Stimulated activated naive B cell treated with anti-CD40 and anti-IgM and Interleukin-4, amounts not matched to agents 10 μg/mL and 1 μg/mL and 100 μg/mL, for 72 hours (primary cell): ENCODE measurements around the gene CFB.
"Not testable (repeated sequence)": the region's sequence is repeated elsewhere in the genome, so short reads cannot be mapped to it uniquely, and the experiment has no call there.

Experiments
- ATAC-seq, 2 donors: fragments of 150-1000 bp; cut with Tn5 transposase; replicated peaks; 2 replicates each; pipeline ENCODE4 v1.10.0; 2021; ENCODE audit warnings: moderate library complexity in 1 of 2
- DNase-seq: peaks from one replicate; pipeline ENCODE4 v3.0.0; 2021
- H3K27ac Mint-ChIP-seq: one replicate; pipeline ENCODE4 v1.8.0; 2022; ENCODE audit warnings: mild to moderate bottlenecking, mixed read lengths
- H3K27me3 Mint-ChIP-seq, 2 donors: one replicate each; pipeline ENCODE4 v1.8.0; 2022; ENCODE audit warnings: mixed read lengths in 2 of 2
- H3K36me3 Mint-ChIP-seq, 2 donors: one replicate each; pipeline ENCODE4 v1.8.0; 2022; ENCODE audit warnings: mixed read lengths in 2 of 2, mild to moderate bottlenecking in 1 of 2
- H3K4me1 Mint-ChIP-seq, 2 donors: one replicate each; pipeline ENCODE4 v1.8.0; 2022; ENCODE audit warnings: mixed read lengths in 2 of 2, mild to moderate bottlenecking in 1 of 2
- H3K4me3 Mint-ChIP-seq, 2 donors: one replicate each; pipeline ENCODE4 v1.8.0; 2022; ENCODE audit warnings: mild to moderate bottlenecking in 2 of 2, mixed read lengths in 2 of 2, moderate library complexity in 1 of 2
- H3K9me3 Mint-ChIP-seq, 2 donors: one replicate each; pipeline ENCODE4 v1.8.0; 2022; ENCODE audit warnings: mixed read lengths in 2 of 2, mild to moderate bottlenecking in 1 of 2

The CFB gene

GRCh38 chr6:31906122-31906521, 39.8 kb upstream of the CFB start:
- DNase-seq (no peak), ATAC-seq (no peak)
- H3K27ac Mint-ChIP-seq: no peak overlapping the region
- peaks cover 0 to 2% of the 10 kb centered on the region in 2 donors for H3K36me3 Mint-ChIP-seq
- H3K9me3 Mint-ChIP-seq: no peaks in the 10 kb centered on the region
- H3K4me1 Mint-ChIP-seq: peaks cover 7 to 12% of the 10 kb centered on the region in 2 donors
- no peak overlapping the region for H3K4me3 Mint-ChIP-seq
- H3K27me3 Mint-ChIP-seq: no peaks in the 10 kb centered on the region

GRCh38 chr6:31906727-31907126, 39.2 kb upstream of the CFB start:
- ATAC-seq, H3K4me3 Mint-ChIP-seq, H3K27me3 Mint-ChIP-seq: not testable (repeated sequence)

GRCh38 chr6:31907158-31907813, 38.6 kb upstream of the CFB start:
- Mint-ChIP-seq H3K4me1 (peaks cover 6 to 8% of the 10 kb centered on the region in 2 donors), H3K4me3 (no peak overlapping the region), H3K9me3 (no peaks in the 10 kb centered on the region), H3K36me3 (no peaks in the 10 kb centered on the region), H3K27me3 (peaks cover 2% of the 10 kb centered on the region in 2 donors), H3K27ac (no peak overlapping the region)
- DNase-seq (no peak), ATAC-seq (no peak)

More at GRCh38 chr6:31906727-31907126, 39.2 kb upstream of the CFB start:
- not testable (repeated sequence) for H3K36me3 Mint-ChIP-seq, DNase-seq, H3K4me1 Mint-ChIP-seq, H3K27ac Mint-ChIP-seq, H3K9me3 Mint-ChIP-seq

- not testable (repeated sequence) for H3K9me3 Mint-ChIP-seq, ATAC-seq, H3K4me1 Mint-ChIP-seq, DNase-seq, H3K27ac Mint-ChIP-seq, H3K36me3 Mint-ChIP-seq, H3K4me3 Mint-ChIP-seq, H3K27me3 Mint-ChIP-seq
Observed at GRCh38 chr6:31908255-31908654, 37.6 kb upstream of the CFB start.

GRCh38 chr6:31908791-31909190, 37.1 kb upstream of the CFB start:
- H3K4me3 Mint-ChIP-seq: no peak overlapping the region
- H3K27ac Mint-ChIP-seq: no peak overlapping the region
- DNase-seq: no peak
- peak; percentile 69 to 86 for ATAC-seq
- H3K27me3 Mint-ChIP-seq: peaks cover 4 to 5% of the 10 kb centered on the region in 2 donors
- H3K9me3 Mint-ChIP-seq: no peaks in the 10 kb centered on the region
- no peaks in the 10 kb centered on the region for H3K4me1 Mint-ChIP-seq
- no peaks in the 10 kb centered on the region for H3K36me3 Mint-ChIP-seq

GRCh38 chr6:31909298-31909697, 36.6 kb upstream of the CFB start:
- not testable (repeated sequence) for H3K4me1 Mint-ChIP-seq, ATAC-seq

GRCh38 chr6:31911826-31912585, 33.9 kb upstream of the CFB start:
- no peak overlapping the region for H3K4me3 Mint-ChIP-seq
- ATAC-seq (no peak), DNase-seq (no peak)
- peaks cover 4 to 12% of the 10 kb centered on the region in 2 donors for H3K27me3 Mint-ChIP-seq
- no peaks in the 10 kb centered on the region for H3K9me3 Mint-ChIP-seq
- peaks cover 0 to 7% of the 10 kb centered on the region in 2 donors for H3K4me1 Mint-ChIP-seq
- H3K27ac Mint-ChIP-seq: no peak overlapping the region
- H3K36me3 Mint-ChIP-seq: no peaks in the 10 kb centered on the region

More at GRCh38 chr6:31909298-31909697, 36.6 kb upstream of the CFB start:
- not testable (repeated sequence) for H3K27ac Mint-ChIP-seq, H3K27me3 Mint-ChIP-seq, DNase-seq, H3K36me3 Mint-ChIP-seq, H3K4me3 Mint-ChIP-seq, H3K9me3 Mint-ChIP-seq

GRCh38 chr6:31915351-31915750, 30.5 kb upstream of the CFB start:
- Mint-ChIP-seq H3K36me3 (no peaks in the 10 kb centered on the region), H3K27me3 (peaks cover 4 to 12% of the 10 kb centered on the region in 2 donors), H3K4me1 (peaks cover 0 to 7% of the 10 kb centered on the region in 2 donors), H3K27ac (no peak overlapping the region), H3K4me3 (no peak overlapping the region), H3K9me3 (no peaks in the 10 kb centered on the region)
- no peak for ATAC-seq
- no peak for DNase-seq

- H3K36me3 Mint-ChIP-seq: no peaks in the 10 kb centered on the region
- H3K9me3 Mint-ChIP-seq: no peaks in the 10 kb centered on the region
- no peak for DNase-seq
- H3K4me1 Mint-ChIP-seq: peaks cover 0 to 7% of the 10 kb centered on the region in 2 donors
- ATAC-seq: no peak
- no peak overlapping the region for H3K27ac Mint-ChIP-seq
- peaks cover 4 to 12% of the 10 kb centered on the region in 2 donors for H3K27me3 Mint-ChIP-seq
- H3K4me3 Mint-ChIP-seq: no peak overlapping the region
Observed at GRCh38 chr6:31915756-31916155, 30.1 kb upstream of the CFB start.

GRCh38 chr6:31918069-31918720, 27.7 kb upstream of the CFB start:
- ATAC-seq (no peak), DNase-seq (no peak)
- H3K27ac Mint-ChIP-seq: no peak overlapping the region
- H3K9me3 Mint-ChIP-seq: no peaks in the 10 kb centered on the region
- no peak overlapping the region for H3K4me3 Mint-ChIP-seq
- peaks cover 0 to 7% of the 10 kb centered on the region in 2 donors for H3K4me1 Mint-ChIP-seq
- peaks cover 0 to 6% of the 10 kb centered on the region in 2 donors for H3K27me3 Mint-ChIP-seq
- H3K36me3 Mint-ChIP-seq: no peaks in the 10 kb centered on the region

GRCh38 chr6:31919624-31920303, 26.1 kb upstream of the CFB start:
- no peak overlapping the region for H3K27ac Mint-ChIP-seq
- DNase-seq (no peak), ATAC-seq (no peak)
- H3K4me1 Mint-ChIP-seq: peaks cover 0 to 6% of the 10 kb centered on the region in 2 donors
- no peak overlapping the region for H3K4me3 Mint-ChIP-seq
- no peaks in the 10 kb centered on the region for H3K36me3 Mint-ChIP-seq
- H3K27me3 Mint-ChIP-seq: peaks cover 0 to 6% of the 10 kb centered on the region in 2 donors
- no peaks in the 10 kb centered on the region for H3K9me3 Mint-ChIP-seq

GRCh38 chr6:31920811-31921210, 25.1 kb upstream of the CFB start:
- Mint-ChIP-seq H3K9me3 (no peaks in the 10 kb centered on the region), H3K27me3 (peaks cover 0 to 4% of the 10 kb centered on the region in 2 donors), H3K4me1 (no peaks in the 10 kb centered on the region), H3K36me3 (no peaks in the 10 kb centered on the region), H3K4me3 (no peak overlapping the region), H3K27ac (no peak overlapping the region)
- no peak for DNase-seq
- no peak for ATAC-seq

GRCh38 chr6:31922942-31923341, 23.0 kb upstream of the CFB start:
- Mint-ChIP-seq H3K36me3 (no peaks in the 10 kb centered on the region), H3K27ac (no peak overlapping the region), H3K9me3 (no peaks in the 10 kb centered on the region), H3K27me3 (peaks cover 0 to 4% of the 10 kb centered on the region in 2 donors), H3K4me1 (no peaks in the 10 kb centered on the region), H3K4me3 (no peak overlapping the region)
- DNase-seq (no peak), ATAC-seq (no peak)

- Mint-ChIP-seq H3K36me3 (no peaks in the 10 kb centered on the region), H3K27ac (no peak within 1 kb of the TSS), H3K27me3 (peaks cover 4 to 6% of the 10 kb centered on the region in 2 donors), H3K4me3 (no peak within 1 kb of the TSS), H3K9me3 (no peaks in the 10 kb centered on the region), H3K4me1 (no peaks in the 10 kb centered on the region)
- ATAC-seq: no peak
- DNase-seq: no peak
Observed at GRCh38 chr6:31927242-31927862, 18.5 kb upstream of the CFB start, which contains the start of gene C2. TSS of gene C2 (plus strand) at chr6:31927717. CDS start at chr6:31927753, 36 bp downstream.
